ENCODE measurements around the gene PCLAF. TPM values are rescaled to one million over a fixed set of nuclear protein-coding genes. Genes with fewer than 3 reads are reported as not detected.
"Not testable (repeated sequence)": the region's sequence is repeated elsewhere in the genome, so short reads cannot be mapped to it uniquely, and the experiment has no call there.

PCLAF gene
- total RNA-seq, 1 donor from 2014 or later, result not detected

- intact Hi-C loops (cut with DNase I), result no loop called here
- ATAC-seq, result no peak
- no peak for DNase-seq (ENCODE audit: low spot score)
These were observed 47.0 kb downstream of the PCLAF start for GRCh38 chr15:64333986-64334929.

- intact Hi-C loops (cut with DNase I), result no loop called here
- ATAC-seq (no peak), DNase-seq (ENCODE audit: low spot score) (no peak)
These were observed 47.7 kb downstream of the PCLAF start for GRCh38 chr15:64333516-64333915.

- intact Hi-C loops (cut with DNase I); DNase-seq (ENCODE audit: low spot score); ATAC-seq: not testable (repeated sequence)
These were observed 49.6 kb downstream of the PCLAF start for GRCh38 chr15:64331668-64332067.

- DNase-seq (ENCODE audit: low spot score); ATAC-seq; intact Hi-C loops (cut with DNase I): not testable (repeated sequence)
These were observed 54.3 kb downstream of the PCLAF start for GRCh38 chr15:64326975-64327374.

- DNase-seq (ENCODE audit: low spot score); intact Hi-C loops (cut with DNase I); ATAC-seq: not testable (repeated sequence)
These were observed 54.8 kb downstream of the PCLAF start for GRCh38 chr15:64326458-64326857.

- intact Hi-C loops (cut with DNase I), result no loop called here
- DNase-seq (ENCODE audit: low spot score) (no peak), ATAC-seq (no peak)
These were observed 56.9 kb downstream of the PCLAF start for GRCh38 chr15:64324165-64324877.

GRCh38 chr15:64315216-64315615 lies 66.0 kb downstream of the PCLAF start:
- intact Hi-C loops (cut with DNase I), result no loop called here
- no peak for ATAC-seq
- DNase-seq (ENCODE audit: low spot score), result no peak

- no peak for ATAC-seq
- intact Hi-C loops (cut with DNase I), result no loop called here
- no peak for DNase-seq (ENCODE audit: low spot score)
These were observed 66.8 kb downstream of the PCLAF start for GRCh38 chr15:64314456-64314855.

Other genes with a start within 250 kb of the PCLAF start
- gene SNX22, start 229.7 kb downstream of the PCLAF start, total RNA-seq, result 2.1 TPM
- gene PPIB, start 218.4 kb downstream of the PCLAF start, total RNA-seq, result 218 TPM
- gene CSNK1G1, start 25.3 kb downstream of the PCLAF start, total RNA-seq, result 24.0 TPM
- gene TRIP4, start 6.4 kb upstream of the PCLAF start, total RNA-seq, result 25.9 TPM
- gene ZNF609, start 79.1 kb upstream of the PCLAF start, total RNA-seq, result 48.2 TPM

Measured in sciatic nerve (tissue), 2 donors.